ENCODE measurements around the gene GCNT2.

- TF ChIP-seq CTCF (conservative IDR thresholded peaks at IDR 0.05; ENCODE audit: low read depth, low read length) (no peak), EZH2 (IDR thresholded peaks at IDR 0.05; ENCODE audit: low read length, unreplicated experiment) (no peak)
Measured at GRCh38 chr6:10584607-10585006, 63.5 kb downstream of the GCNT2 start.
